Measurements from ENCODE around the gene IFT20.
"Not testable (repeated sequence)": the region's sequence is repeated elsewhere in the genome, so short reads cannot be mapped to it uniquely, and the experiment has no call there.

Gene IFT20

DNA sequence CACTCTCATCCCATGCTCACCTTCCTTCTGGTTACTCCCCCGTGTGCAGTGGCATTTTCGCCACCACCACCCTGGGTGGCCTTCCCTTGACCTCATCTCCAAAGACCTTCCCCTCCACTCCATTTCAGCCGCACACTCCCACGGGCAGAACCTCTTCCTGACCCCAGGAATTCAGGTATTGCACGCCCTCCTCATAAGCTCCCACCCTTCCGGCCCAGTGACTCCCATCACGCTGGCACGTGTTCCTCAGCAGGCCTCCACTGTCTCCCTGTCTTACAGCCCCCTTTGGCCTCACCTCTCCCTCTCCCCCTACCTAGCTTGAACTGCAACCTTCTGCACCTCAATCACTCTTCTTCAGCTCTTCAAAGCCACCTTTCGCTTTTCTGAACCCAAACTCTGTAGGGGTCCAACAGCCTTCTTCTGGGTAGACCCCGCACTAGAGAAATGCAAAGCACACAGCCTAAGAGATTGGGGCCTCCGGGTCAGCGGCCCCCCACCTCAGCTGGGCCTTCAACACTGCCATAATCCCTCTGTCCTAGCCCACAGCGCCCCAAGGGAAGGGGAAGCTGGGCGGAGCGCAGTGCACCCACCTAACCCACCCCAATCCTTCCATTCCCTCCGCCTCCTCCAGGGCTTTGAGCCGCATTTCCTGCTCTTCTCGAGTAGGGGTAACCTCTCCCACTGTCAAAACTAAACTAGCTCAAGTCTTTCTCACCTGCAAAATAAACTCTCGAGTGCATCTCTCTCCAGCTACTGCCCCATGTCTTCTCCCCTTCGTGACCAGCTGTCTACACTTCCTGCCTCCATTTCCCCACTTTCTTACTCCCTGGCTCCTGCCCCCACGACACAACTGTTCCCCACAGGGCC, 17.9 kb downstream of the IFT20 start:
- no peak for FAIRE-seq
- no peak for DNase-seq (ENCODE audit: insufficient read length, low spot score)

DNA sequence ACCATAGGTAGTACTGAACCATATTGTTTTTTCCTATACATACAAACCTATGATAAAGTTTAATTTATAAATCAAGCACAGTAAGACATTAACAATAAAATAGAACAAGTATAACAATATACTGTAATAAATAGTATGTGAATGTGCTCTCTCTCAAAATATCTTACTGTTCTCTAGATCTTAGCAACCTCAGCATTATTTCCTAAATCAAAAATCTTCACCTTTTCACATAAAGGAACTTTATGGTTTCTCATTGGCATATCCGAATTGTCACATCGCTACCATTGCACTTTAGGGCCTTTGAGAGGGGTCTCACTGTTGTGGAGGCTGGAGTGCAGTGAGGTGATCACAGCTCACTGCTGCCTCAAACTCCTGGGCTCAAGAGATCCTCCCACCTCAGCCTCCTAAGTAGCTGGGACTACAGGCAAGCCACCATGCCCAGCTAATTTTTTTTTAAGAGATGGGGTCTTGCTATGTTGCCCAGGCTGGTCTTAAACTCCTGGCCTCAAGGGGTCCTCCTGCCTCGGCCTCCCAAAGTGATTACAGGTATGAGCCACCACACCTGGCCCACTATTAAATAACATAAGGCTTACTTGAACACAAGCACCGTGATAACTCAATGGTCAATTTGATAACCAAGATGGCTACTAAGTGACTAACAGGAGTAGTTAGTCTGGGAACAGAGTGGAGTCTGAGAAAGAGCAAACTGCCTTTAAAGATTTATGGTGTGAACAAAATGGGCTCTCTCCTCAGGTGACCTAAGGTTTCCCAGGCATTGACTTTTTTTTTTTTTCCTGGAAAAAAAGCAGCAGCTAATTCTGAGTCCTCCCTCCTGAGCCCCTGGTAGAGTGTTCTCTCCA, 19.2 kb downstream of the IFT20 start:
- FAIRE-seq: no peak
- DNase-seq (ENCODE audit: insufficient read length, low spot score): no peak

DNA sequence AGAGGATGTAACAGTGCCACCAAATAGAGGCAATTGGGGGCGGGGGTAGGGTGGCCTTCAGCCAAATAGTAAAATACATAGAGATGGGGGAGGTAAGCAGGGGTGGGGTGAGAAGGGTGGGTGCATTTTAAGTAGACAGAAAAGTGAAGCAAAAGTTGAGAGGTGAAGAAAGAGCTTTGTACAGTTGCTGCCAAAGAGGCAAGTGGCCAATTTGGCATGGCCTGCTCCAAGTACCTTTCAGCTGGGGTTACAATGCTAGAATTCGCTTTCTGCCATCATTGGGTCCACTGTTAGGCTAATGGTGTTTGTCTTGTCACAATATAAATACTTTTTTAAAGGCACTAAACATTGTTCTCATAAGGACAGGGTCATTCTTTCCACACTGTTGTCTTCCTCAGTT, 21.4 kb downstream of the IFT20 start:
- DNase-seq (ENCODE audit: insufficient read length, low spot score): no peak
- FAIRE-seq: no peak

DNA sequence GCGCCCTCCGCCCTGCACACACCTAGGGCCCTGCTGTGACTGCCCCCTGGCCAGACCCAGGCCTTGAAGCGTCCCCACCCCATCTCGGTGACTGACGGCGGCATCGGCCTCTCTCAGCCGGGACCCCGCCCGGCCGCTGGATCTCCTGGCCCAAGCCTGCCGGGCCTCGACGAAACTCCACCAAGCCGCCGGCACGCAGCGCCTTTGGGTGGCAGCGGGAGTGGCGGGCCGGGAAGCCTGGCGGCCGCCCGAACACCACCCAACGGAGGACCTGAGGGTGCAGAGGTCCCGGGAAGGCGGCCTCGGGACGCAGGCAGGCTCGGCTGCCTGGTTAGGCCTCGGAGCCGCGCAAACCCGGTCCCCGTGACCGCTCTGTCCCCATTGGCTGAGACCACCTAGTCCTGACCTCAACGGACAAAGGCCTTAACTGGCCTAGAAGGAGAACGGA, 28.3 kb downstream of the IFT20 start:
- FAIRE-seq (no peak), DNase-seq (ENCODE audit: insufficient read length, low spot score) (no peak)

DNA sequence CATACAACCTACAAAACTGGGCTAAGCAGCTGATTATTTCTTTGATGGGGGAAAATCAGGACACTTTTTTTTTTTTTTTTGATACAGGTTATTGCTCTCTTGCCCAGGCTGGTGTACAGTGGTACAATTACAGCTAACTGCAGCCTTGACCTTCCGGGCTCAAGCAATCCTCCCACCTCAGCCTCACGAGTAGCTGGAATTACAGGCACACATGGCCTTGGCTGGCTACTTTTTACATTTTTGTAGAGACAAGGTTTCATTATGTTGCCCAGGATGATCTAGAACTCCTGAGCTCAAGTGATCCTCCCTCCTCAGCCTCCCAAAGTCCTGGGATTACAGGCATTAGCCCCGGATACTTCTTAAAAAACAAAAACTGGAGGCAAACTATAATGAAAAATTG, 36.8 kb downstream of the IFT20 start:
- DNase-seq (ENCODE audit: insufficient read length, low spot score) (no peak), FAIRE-seq (no peak)

DNA sequence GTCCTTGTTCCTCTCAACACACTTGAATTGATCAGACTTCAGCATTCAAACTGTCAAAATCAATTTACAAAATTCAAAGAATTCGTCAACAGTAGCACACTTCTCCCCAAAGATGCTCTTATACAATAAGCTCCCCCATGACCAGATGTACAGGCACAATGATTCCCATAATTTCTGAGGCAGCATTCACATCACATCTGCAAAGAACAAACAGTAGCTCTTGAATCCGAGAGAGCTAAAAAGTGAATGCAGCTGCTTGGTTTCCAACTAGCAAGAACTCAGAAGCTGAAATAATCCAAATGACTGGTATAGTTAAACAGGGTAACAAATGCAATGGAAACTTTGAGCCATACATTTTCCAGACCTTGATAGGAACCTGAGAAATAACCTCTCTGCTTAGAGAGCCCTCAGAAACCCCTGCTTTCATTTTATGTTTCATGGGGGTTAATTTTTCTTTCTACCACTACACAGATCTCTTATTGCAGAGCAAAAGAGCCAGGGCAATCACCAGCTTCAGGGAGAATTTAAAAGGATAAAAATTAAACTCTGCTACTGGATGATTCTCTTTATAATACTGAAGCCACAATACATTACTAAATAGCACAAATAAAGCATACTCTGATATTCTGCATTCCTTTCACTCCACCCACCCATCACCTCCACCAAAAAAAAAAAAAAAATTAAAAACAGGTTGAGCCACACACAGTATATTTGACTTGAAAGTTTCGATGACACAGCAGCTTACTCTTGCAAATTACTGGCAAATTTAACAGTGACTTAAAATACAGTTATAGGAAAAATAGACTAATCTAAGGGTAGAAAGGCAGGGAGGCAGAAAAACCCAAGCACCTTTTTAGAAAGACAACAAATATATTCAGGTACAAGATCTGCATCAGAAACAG, 39.3 kb downstream of the IFT20 start:
- no peak for DNase-seq (ENCODE audit: insufficient read length, low spot score)
- FAIRE-seq: peak; percentile 75

DNA sequence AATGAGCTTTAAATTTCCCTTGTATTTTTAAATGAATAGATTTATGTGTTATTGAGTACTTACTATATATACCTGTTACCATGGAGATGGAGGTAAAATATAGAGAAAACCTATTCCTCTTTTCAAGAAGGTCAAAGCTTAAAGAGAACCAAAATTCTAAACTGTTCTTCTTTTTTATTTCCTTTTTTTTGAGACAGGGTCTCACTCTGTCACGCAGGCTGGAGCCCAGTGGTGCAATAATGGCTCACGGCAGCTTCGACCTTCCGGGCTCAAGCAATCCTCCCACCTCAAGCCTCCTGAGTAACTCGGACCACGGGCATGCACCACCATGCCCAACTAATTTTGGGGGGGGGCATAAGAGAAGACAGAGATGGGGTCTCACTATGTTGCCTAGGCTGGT, 41.3 kb downstream of the IFT20 start:
- DNase-seq (ENCODE audit: insufficient read length, low spot score) (no peak), FAIRE-seq (no peak)

DNA sequence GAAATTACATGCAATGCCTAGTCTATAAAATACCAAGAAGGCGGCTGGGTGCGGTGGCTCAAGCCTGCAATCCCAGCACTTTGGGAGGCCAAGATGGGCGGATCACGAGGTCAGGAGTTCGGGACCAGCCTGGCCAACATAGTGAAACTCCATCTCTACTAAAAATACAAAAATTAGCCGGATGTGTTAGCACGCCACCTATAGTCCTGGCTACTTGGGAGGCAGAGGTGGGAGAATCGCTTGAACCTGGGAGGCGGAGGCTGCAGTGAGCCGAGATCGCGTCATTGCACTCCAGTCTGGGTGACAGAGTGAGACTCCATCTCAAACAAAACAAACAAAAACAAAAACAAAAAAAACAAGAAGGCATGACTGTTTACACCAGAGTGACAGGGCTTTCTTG, 42.4 kb downstream of the IFT20 start:
- DNase-seq (ENCODE audit: insufficient read length, low spot score); FAIRE-seq: not testable (repeated sequence)

DNA sequence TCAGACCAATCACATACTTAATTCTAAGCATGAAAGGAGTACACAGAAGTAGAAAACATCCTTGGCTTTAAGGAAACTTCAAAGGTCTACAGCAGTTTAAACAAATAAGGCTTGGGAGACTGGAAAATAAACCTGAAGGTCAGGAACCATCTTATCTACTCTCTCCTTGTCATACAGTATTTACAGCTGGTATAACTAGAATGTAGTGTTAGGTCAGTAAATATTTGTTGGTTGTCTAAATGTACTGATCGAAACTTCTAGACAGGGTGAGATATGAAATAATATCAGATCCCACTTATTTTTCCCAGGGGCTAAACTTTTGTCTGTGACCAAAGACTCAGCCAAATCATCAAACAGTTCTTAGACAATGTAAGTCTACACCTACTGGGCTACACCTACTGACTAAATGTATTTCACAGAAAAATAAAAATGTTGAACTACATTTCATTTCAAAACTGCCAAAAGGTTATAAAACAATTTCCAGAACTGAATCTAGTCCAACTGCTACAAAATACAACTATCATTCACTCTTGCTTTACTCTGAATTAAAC, 43.4 kb downstream of the IFT20 start:
- FAIRE-seq (peak; percentile 66), DNase-seq (ENCODE audit: insufficient read length, low spot score) (no peak)

DNA sequence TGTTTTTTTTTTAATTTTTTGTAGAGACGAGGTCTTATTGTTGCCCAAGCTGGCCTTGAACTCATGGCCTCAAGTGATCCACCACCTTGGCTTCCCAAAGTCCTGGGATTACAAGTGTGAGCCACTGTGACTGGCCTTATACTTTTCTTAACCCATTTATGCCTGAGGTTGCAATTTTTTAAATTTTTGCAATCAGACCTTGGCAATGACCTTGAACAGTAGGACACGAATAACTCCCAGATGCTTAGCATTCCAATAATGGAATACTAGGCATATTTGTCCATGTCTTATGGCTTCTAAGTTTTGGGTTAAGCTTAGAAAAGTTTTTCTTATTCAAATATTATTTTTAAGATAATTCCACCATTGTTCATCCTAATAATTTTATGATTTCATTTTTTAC, 44.6 kb downstream of the IFT20 start:
- FAIRE-seq (no peak), DNase-seq (ENCODE audit: insufficient read length, low spot score) (no peak)

DNA sequence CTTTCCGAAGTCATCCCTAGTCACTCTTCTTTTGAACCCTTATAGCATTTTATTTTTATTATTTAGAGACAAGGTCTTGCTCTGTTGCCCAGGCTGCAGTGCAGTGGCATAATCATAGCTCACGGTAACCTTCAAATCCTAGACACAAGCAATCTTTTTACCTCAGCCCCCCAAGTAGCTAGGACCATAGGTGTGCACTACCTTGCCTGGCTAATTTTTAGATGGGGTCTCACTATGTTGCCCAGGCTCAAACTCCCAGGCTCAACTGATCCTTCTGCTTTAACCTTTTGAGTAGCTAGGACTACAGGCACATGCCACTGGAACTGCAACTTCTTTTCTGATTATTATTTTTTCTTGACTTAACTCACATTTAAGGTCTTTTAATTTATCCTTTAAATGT, 49.3 kb downstream of the IFT20 start:
- FAIRE-seq: no peak

DNA sequence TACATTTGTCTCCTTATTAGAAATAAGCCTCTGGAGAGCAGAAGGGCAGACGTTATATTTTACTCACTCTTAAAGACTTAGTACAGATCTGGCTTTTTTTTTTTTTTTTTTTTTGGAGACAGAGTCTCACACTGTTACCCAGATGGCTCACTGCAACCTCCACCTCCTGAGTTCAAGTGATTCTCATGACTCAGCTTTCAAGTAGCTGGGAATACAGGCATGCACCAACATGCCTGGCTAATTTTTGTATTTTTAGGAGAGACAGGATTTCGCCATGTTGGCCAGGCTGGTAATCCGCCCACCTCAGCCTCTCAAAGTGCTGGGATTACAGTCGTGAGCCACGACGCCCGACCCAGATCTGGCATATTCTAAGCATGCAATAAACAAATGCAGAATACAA, 52.7 kb downstream of the IFT20 start:
- FAIRE-seq (no peak), DNase-seq (ENCODE audit: insufficient read length, low spot score) (no peak)

More for the DNA sequence above, 49.3 kb downstream of the IFT20 start:
- no peak for DNase-seq (ENCODE audit: insufficient read length, low spot score)

DNA sequence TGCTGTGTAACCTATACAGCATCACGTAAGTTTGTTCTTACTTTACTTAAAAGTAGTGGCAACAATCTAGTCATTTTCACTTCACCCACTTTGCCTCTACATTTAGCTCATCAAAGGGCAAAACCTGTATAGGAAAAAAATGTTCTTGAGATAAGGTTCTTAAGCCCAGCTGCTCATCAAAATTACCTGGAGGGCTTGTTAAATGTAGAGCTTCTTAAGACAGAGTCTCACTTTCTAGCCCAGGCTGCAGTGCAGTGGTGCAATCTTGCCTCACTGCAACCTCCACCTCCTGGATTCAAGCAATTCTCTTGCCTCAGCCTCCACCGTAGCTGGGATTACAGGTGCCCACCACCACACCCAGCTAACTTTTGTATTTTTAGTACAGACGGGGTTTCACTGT, 54.4 kb downstream of the IFT20 start:
- FAIRE-seq (no peak), DNase-seq (ENCODE audit: insufficient read length, low spot score) (no peak)

DNA sequence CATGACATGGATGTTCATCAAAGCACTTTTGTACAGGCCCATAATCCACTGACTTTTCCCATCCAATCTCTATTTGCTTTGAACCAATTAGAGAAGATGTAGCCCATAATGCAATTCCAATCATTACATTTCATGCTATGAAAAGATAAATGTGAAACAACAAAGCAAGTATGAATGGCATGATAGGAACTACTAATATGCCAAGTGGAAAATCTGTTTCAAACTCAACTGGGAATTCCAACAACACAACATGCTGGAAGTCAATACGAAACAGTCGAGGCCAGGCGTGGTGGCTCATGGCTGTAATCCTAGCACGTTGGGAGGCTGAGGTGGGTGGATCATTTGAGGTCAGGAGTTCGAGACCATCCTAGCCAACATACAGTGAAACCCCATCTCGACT, 55.9 kb downstream of the IFT20 start:
- FAIRE-seq (no peak), DNase-seq (ENCODE audit: insufficient read length, low spot score) (no peak)

Measured in GM19239 (cell line).